ENCODE data around the gene TLCD3B. TPM values are rescaled to one million over a fixed set of nuclear protein-coding genes. Genes with fewer than 3 reads are reported as not detected.
"Not testable (repeated sequence)": the region's sequence is repeated elsewhere in the genome, so short reads cannot be mapped to it uniquely, and the experiment has no call there.

The TLCD3B gene
- total RNA-seq, 1 experiment from 2014 or later, result not detected

DNA sequence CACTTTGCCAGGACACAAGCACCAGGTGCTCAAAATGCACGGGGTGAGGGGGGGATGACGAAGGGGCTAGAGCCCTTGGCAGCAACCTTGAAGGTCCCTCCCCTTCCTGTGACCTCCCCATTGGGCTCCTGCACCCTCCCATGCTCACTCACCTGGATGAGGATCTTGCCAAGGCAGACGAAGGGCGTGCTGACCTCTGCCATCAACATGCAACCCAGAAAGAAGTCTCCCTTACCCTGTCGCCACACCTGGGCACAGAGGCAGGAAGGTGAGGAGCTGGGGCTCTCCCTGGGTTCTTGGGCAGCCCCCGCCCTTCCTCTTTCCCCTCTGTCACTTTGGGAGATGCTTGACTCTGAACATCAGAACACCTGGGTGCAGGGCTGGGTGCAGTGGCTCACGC lies 5.5 kb downstream of the TLCD3B start:
- DNase-seq (ENCODE audit: low read depth), result no peak

GRCh38 chr16:30025156-30025555 lies 5.9 kb downstream of the TLCD3B start:
- DNase-seq (ENCODE audit: low read depth), result no peak

DNA sequence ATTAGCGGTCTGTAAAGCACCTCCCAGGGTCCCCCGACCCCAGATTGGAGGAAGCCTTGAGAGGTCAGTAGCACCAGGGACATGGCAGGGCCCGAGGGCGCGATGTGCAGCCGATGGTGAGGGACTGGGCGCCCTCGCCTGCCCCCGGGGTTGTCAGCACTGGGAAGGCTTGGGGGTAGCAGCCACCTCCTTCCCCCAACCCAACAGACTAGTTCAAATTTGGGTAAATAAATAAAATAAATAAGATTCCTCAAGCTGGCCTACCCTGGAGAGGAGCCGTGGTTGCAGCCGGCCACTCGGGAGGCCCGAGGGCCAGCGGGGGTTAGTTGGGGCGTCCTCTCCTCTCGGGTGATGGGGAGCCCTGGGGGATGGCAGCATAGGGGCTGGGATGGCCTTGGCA lies 6.6 kb downstream of the TLCD3B start:
- no peak for DNase-seq (ENCODE audit: low read depth)

DNA sequence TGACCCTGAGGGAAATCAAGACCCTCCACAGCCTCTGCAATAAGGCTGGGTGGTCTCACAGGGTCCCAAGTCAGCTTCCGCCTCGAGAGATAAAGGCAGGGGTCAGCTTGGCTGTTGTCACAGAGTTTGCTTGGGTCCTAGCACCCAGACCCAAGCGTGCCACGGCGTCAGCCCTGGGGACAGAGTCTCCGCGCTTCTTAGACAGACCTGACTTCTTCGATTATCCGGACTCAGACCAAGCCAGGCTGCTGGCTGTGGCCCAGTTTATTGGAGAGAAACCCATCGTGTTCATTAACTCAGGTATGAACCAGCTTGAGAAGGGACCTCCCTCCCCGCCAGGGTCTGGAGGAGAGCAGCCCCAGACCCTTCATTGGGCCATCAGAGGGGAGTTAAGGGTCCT lies 7.5 kb downstream of the TLCD3B start:
- no peak for DNase-seq (ENCODE audit: low read depth)

- no peak for DNase-seq (ENCODE audit: low read depth)
Measured at GRCh38 chr16:30022887-30023286, 8.2 kb downstream of the TLCD3B start, which contains the start of gene C16orf92. TSS of gene C16orf92 (plus strand) at chr16:30023198. CDS start at chr16:30023341, 143 bp downstream.

DNA sequence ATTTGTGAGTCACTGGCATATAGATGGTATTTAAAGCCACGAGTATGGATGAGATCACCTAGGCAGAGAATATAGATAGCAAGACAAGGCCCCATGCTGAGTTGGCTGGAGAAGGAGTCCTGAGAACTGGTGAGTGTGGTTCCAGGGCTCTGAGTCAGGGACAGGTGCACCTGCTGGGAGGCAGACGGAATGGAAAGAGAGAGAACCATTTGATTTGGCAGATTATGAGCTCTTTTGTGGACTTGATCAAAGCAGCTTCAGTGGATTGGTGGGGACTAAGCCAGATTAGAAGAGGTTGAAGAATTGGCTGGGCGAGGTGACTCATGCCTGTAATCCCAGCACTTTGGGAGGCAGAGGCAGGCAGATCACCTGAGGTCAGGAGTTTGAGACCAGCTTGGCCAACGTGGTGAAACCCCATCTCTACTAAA lies 12.3 kb downstream of the TLCD3B start:
- DNase-seq (ENCODE audit: low read depth), result peak; percentile 55

- DNase-seq (ENCODE audit: low read depth), result not testable (repeated sequence)
Measured at GRCh38 chr16:30017937-30018336, 13.1 kb downstream of the TLCD3B start.

- no peak for DNase-seq (ENCODE audit: low read depth)
Measured at GRCh38 chr16:30017277-30017656, 13.8 kb downstream of the TLCD3B start.

DNA sequence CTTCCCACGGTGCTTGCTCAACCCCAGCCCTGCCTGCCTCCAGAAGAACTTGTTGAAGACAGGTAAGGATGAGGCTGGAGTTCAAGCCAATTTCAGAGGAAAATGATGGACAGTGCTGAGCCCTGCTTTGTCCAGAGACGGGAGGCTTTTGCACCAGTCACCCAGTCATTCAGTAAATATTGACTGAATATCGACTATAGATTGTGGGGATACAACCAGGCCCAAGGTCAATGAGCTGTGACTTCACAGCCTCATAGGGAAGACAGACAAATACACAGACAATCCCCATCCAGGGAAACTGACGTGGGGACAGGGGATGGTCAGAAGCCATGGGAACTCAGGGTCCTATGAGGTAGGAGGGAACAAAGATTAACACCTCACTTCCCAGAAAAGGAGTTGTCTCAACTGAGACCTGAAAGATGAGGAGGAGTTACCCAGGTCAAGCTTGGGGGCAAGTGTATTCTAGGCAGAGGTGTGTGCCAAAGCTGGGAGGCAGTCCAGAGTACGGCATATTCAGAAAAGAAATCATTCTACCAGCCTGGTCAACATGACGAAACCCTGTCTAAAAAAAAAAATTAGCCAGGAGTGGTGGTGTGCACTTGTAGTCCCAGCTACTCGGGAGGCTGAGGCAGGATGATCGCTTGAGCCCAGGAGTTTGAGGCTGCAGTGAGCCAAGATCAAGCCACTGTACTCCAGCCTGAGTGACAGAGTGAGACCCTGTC lies 14.4 kb downstream of the TLCD3B start:
- DNase-seq (ENCODE audit: low read depth), result no peak

DNA sequence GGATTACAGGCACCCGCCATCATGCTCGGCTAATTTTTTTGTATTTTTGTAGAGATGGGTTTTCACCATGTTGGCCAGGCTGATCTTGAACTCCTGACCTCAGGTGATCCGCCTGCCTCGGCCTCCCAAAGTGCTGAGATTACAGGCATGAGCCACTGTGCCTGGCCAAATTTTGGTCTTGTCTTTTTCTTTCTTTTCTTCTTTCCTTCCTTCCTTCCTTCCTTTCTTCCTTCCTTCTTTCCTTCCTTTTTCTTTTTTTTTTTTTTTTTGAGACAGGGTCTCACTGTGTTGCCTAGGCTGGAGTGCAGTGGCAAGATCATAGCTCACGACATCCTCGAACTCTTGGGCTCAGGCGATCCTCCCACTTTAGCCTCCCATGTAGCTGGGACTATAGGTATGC lies 15.6 kb downstream of the TLCD3B start:
- not testable (repeated sequence) for DNase-seq (ENCODE audit: low read depth)

GRCh38 chr16:30012598-30012997 lies 18.5 kb downstream of the TLCD3B start:
- not testable (repeated sequence) for DNase-seq (ENCODE audit: low read depth)

- no peak for DNase-seq (ENCODE audit: low read depth)
Measured at GRCh38 chr16:30011714-30012504, 19.2 kb downstream of the TLCD3B start.

- no peak for DNase-seq (ENCODE audit: low read depth)
Measured at GRCh38 chr16:30010844-30011713, 20.0 kb downstream of the TLCD3B start, which contains the start of gene DOC2A. TSS of gene DOC2A (minus strand) at chr16:30011027. CDS start at chr16:30010222, 805 bp downstream.

DNA sequence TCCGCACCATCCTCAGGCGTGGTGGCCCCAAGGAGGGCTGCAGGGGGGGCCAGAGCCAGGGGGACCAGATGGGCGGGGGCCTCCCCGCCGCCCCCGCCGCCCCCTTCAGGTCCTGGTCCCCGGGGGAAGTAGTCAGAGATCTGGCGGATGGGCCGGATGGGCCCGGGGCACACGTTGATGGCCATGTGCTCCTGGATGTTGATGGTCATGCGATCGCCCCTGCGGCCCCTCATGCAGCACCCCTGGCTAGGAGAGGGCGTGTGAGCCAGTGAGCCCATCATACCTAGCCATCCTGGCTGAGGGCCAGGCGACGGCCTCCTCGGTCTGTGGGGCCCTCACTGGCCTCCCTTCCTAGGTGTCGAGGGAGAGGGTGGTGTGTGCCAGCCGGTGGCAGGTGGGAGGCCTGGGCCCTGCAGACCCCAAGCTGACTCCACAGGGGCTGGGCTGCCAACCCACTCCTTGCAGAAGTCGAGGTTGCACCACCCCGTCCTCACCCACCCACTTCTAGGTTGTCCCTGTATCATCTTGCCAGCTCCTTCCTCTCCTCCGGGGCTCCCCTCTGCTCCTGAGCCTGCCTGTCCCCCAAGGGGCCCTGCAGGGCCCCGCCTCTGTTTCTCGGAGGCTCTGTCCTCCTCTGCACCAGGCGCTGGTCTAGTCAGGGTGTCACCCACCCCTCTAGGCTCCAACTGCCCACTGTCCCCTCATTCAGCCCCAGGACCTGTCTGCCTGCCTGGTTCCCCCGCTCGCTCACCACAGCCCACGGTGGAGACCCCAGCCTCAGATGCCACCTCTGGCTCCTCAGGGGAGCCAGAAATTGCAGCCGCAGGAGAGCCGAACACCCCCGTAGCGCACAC lies 20.9 kb downstream of the TLCD3B start:
- no peak for DNase-seq (ENCODE audit: low read depth)

GRCh38 chr16:30009085-30009862 lies 21.8 kb downstream of the TLCD3B start:
- no peak for DNase-seq (ENCODE audit: low read depth)

DNA sequence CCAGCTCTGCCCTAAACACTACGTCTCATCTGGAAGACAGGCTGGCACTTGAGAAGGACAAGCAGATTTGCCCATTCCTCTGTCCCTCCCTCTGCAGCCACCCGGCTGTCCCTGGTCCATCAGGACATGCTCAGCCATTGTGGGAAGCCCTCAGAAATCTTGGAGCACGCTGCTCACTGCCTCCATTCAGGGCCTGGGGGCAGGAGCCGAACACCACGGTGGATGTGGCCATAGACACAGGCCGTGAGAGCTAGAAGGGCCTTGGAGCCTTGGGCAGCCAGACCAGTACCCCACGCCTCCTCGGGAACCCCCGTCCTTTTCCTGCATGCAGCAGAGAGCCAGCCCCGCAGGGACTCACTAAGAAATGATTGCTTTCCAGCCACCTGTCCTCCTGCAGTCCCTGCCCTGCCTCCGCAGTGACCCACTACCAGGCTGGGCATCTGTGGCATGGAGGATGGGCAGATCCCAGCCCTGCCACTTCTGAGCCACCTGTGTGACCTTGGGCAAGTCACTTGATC lies 23.6 kb downstream of the TLCD3B start:
- DNase-seq (ENCODE audit: low read depth), result no peak

DNA sequence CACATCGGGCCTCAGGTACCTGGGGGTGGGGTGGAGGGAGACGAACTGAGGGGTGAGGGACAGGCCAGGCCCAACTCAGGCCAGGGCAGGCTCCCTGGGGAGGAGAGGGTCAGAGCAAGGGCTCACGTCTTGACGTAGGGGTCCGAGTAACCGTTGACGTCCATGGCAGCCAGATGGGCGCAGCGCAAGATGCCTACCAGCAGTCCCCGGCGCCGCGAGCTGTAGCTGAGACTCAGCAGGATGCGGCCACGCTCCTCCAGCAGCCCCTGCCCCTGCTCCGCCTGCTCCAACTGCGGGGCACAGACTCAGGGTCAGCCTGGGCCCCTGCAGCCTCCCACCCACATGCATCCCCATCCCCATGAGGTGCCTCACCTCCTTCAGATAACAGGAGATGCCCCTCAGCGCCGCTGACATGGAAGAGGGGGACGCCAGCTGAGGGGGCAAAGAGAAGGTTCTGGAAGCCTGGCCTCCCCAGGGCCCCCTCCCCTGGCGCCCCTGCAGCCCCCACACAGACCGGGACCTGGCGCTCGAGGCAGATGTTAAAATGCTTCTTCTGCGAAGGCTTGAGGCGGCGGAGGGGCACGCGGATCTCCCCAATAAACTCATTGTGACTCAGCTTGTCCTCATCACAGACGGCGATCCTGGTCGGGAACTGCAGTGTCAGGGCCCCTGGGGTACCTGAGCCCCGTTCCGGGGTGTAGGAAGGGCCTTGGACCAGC lies 24.3 kb downstream of the TLCD3B start:
- no peak for DNase-seq (ENCODE audit: low read depth)

DNA sequence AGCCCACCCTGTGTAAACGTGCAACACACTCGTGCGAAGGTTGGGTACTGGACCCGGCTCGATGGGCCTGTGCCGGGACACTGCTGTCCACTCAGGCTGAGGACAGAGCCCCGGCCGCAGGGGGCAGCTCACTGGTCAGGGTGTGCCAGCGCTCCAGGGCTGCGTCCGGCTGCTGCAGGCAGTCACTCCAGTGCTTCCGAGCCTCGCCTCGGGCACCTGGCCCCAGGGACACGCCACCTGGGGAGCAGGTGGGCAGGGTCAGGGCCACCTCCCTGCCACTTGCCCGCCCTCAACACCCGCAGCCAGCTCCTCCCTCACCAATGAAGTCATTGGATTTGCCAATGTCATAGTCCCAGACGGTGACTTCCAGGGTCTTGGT lies 25.0 kb downstream of the TLCD3B start:
- DNase-seq (ENCODE audit: low read depth), result no peak

- peak; percentile 39 for DNase-seq (ENCODE audit: low read depth)
Measured at GRCh38 chr16:30005341-30006094, 25.6 kb downstream of the TLCD3B start.
